NCI-H146 (cell line): ENCODE data around the gene HLA-DRA.

Experiments
- DNase-seq: peaks from one replicate; lab custom pipeline; 2025; lab: John Stamatoyannopoulos, UW

Gene HLA-DRA

DNA sequence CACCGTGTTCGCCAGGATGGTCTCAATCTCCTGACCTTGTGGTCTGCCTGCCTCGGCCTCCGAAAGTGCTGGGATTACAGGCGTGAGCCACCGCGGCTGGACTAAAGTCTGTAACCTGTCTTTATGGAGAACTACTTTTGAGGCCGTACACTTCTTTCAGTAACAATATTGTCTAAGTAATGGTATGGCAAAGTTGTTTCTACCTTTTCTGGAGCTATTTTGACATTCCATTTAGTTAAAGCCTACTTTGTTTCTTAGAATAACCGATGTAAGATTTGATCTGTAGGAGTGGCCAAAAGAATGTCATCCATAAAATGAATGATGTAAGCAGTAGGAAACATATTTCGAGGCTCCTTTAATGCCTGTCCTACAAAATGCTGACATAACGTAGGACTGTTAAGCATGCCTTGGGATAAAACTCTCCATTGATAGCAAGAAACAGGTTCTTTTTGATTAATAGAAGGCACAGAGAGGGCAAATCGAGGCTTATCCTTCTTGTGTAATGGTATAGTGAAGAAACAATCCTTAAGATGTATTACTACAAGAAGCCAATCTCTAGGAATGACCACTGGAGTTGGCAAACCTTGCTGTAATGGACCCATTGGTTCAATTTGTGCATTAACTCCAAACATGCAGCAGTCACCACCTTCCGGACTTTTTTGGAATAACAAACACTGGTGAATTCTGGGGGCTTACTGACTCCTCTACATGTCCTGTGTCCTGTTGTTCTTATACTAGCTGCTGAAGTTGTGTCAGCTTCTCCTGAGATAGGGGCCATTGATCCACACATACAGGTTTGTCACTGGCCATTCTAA is 35.9 kb downstream of the HLA-DRA start:
- DNase-seq: no peak

- DNase-seq: no peak
Measured at GRCh38 chr6:32483968-32484613, 44.4 kb downstream of the HLA-DRA start.

GRCh38 chr6:32484614-32484998 is 44.9 kb downstream of the HLA-DRA start:
- no peak for DNase-seq

- no peak for DNase-seq
Measured at GRCh38 chr6:32488083-32488482, 48.4 kb downstream of the HLA-DRA start.

DNA sequence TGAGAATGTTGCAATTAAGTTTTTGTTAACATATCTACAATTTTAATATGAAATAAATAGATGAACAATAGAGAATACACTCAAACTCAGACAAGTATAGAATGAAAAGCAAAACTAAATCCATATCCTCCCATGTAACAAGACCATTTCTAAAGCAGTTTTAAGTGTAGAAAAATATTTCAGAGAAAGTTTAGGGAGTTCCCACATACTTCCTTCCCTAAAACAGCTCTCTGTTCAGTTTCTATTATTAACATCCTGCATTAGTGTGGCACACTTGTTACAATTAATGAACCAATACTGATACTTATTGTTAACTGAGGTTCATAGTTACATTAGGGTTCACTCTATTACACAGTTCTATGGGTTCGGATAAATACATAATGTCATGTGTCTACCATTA is 52.0 kb downstream of the HLA-DRA start:
- no peak for DNase-seq

DNA sequence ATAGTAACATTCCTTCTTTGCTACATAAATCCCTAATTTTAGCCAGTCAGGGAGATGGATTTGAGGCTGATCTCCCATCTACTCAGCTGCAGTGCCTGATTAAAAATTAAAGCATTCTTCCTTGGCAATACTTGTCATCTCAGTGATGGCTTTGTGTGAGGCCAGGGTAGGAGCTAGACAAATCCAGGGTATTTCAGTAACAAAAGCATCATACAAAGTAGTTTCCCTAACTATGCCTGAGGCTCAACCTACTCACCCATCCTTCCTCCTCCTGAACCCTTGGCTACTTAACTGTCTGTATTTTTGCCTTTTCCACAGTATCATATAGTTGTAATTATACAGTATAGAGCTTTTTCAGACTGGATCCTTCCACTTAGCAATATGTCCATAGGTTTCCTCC is 52.7 kb downstream of the HLA-DRA start:
- DNase-seq: no peak
